ENCODE data around the gene FITM1. TPM values are rescaled to one million over a fixed set of nuclear protein-coding genes. Genes with fewer than 3 reads are reported as not detected.
A peak's percentile ranks its signal among the peaks of the same experiment; 100 is the strongest.

The FITM1 gene
- polyA plus RNA-seq, 1 donor from 2014 or later = 0.88 TPM

GRCh38 chr14:24145690-24146452, 15.4 kb downstream of the FITM1 start:
- Histone ChIP-seq H3K9me3 (ENCODE audit: low read length) (no peaks in the 10 kb centered on the region), H3K9me2 (ENCODE audit: insufficient read depth, low read length) (no peaks in the 10 kb centered on the region), H3K36me3 (ENCODE audit: insufficient read depth, low read length) (no peaks in the 10 kb centered on the region), H3F3A (ENCODE audit: insufficient read depth, low read length, poor library complexity, severe bottlenecking) (peaks cover 6% of the 10 kb centered on the region), H3K4me2 (ENCODE audit: low read length) (peak overlapping the region; percentile 76), H3K9ac (ENCODE audit: low read length) (peak overlapping the region; percentile 79), H3K27me3 (ENCODE audit: insufficient read depth, low read depth, low read length) (no peaks in the 10 kb centered on the region), H2AFZ (ENCODE audit: low read depth, low read length) (peak overlapping the region; percentile 95), H4K20me1 (ENCODE audit: insufficient read depth) (no peaks in the 10 kb centered on the region), H3K4me3 (ENCODE audit: low read length) (peak overlapping the region; percentile 97), H3K27ac (ENCODE audit: low read length) (peak overlapping the region; percentile 79), H3K79me2 (replicated peaks; ENCODE audit: insufficient read depth, low read length) (peaks cover 9% of the 10 kb centered on the region)
- TF ChIP-seq, protein P1, sequence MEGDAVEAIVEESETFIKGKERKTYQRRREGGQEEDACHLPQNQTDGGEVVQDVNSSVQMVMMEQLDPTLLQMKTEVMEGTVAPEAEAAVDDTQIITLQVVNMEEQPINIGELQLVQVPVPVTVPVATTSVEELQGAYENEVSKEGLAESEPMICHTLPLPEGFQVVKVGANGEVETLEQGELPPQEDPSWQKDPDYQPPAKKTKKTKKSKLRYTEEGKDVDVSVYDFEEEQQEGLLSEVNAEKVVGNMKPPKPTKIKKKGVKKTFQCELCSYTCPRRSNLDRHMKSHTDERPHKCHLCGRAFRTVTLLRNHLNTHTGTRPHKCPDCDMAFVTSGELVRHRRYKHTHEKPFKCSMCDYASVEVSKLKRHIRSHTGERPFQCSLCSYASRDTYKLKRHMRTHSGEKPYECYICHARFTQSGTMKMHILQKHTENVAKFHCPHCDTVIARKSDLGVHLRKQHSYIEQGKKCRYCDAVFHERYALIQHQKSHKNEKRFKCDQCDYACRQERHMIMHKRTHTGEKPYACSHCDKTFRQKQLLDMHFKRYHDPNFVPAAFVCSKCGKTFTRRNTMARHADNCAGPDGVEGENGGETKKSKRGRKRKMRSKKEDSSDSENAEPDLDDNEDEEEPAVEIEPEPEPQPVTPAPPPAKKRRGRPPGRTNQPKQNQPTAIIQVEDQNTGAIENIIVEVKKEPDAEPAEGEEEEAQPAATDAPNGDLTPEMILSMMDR (IDR thresholded peaks at IDR 0.05; ENCODE audit: poor library complexity, severe bottlenecking) = no peak
- TF ChIP-seq MXI1 (conservative IDR thresholded peaks at IDR 0.05; ENCODE audit: poor library complexity, severe bottlenecking) = no peak
- no peak for TF ChIP-seq SMC3 (conservative IDR thresholded peaks at IDR 0.05; ENCODE audit: poor library complexity)
- no peak for TF ChIP-seq RAD21 (conservative IDR thresholded peaks at IDR 0.05)
- TF ChIP-seq, protein P2, sequence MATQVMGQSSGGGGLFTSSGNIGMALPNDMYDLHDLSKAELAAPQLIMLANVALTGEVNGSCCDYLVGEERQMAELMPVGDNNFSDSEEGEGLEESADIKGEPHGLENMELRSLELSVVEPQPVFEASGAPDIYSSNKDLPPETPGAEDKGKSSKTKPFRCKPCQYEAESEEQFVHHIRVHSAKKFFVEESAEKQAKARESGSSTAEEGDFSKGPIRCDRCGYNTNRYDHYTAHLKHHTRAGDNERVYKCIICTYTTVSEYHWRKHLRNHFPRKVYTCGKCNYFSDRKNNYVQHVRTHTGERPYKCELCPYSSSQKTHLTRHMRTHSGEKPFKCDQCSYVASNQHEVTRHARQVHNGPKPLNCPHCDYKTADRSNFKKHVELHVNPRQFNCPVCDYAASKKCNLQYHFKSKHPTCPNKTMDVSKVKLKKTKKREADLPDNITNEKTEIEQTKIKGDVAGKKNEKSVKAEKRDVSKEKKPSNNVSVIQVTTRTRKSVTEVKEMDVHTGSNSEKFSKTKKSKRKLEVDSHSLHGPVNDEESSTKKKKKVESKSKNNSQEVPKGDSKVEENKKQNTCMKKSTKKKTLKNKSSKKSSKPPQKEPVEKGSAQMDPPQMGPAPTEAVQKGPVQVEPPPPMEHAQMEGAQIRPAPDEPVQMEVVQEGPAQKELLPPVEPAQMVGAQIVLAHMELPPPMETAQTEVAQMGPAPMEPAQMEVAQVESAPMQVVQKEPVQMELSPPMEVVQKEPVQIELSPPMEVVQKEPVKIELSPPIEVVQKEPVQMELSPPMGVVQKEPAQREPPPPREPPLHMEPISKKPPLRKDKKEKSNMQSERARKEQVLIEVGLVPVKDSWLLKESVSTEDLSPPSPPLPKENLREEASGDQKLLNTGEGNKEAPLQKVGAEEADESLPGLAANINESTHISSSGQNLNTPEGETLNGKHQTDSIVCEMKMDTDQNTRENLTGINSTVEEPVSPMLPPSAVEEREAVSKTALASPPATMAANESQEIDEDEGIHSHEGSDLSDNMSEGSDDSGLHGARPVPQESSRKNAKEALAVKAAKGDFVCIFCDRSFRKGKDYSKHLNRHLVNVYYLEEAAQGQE (IDR thresholded peaks at IDR 0.05; ENCODE audit: borderline replicate concordance) = no peak
- TF ChIP-seq EZH2 (IDR thresholded peaks at IDR 0.05; ENCODE audit: borderline replicate concordance, insufficient read depth, low read length, poor library complexity, severe bottlenecking) = no peak
- no peak for TF ChIP-seq TAF1 (IDR thresholded peaks at IDR 0.05; ENCODE audit: low read depth)
- no peak for TF ChIP-seq EP300 (conservative IDR thresholded peaks at IDR 0.05; ENCODE audit: poor library complexity, severe bottlenecking)
- TF ChIP-seq POLR2AphosphoS5 (IDR thresholded peaks at IDR 0.05) = no peak

- no peaks in the 10 kb centered on the region for H3K9me3 ChIP-seq (ENCODE audit: low read length)
- H4K20me1 ChIP-seq (ENCODE audit: insufficient read depth) = no peaks in the 10 kb centered on the region
- no peaks in the 10 kb centered on the region for H3K27me3 ChIP-seq (ENCODE audit: insufficient read depth, low read depth, low read length)
- TF ChIP-seq POLR2AphosphoS5 (IDR thresholded peaks at IDR 0.05) (no peak), EP300 (conservative IDR thresholded peaks at IDR 0.05; ENCODE audit: poor library complexity, severe bottlenecking) (no peak), EZH2 (IDR thresholded peaks at IDR 0.05; ENCODE audit: borderline replicate concordance, insufficient read depth, low read length, poor library complexity, severe bottlenecking) (no peak), TAF1 (IDR thresholded peaks at IDR 0.05; ENCODE audit: low read depth) (peak; percentile 32), RAD21 (conservative IDR thresholded peaks at IDR 0.05) (no peak), MXI1 (conservative IDR thresholded peaks at IDR 0.05; ENCODE audit: poor library complexity, severe bottlenecking) (peak; percentile 47)
- TF ChIP-seq, protein P1 (IDR thresholded peaks at IDR 0.05; ENCODE audit: poor library complexity, severe bottlenecking) = no peak
- TF ChIP-seq, protein P2 (IDR thresholded peaks at IDR 0.05; ENCODE audit: borderline replicate concordance) = no peak
- no peaks in the 10 kb centered on the region for H3K9me2 ChIP-seq (ENCODE audit: insufficient read depth, low read length)
- H3K4me3 ChIP-seq (ENCODE audit: low read length) = peak within 1 kb of the TSS; percentile 97
- H3K79me2 ChIP-seq (replicated peaks; ENCODE audit: insufficient read depth, low read length) = peaks cover 9% of the 10 kb centered on the region
- peak within 1 kb of the TSS; percentile 79 for H3K27ac ChIP-seq (ENCODE audit: low read length)
- H3K36me3 ChIP-seq (ENCODE audit: insufficient read depth, low read length) = no peaks in the 10 kb centered on the region
- H3K4me2 ChIP-seq (ENCODE audit: low read length) = peak within 1 kb of the TSS; percentile 84
- peaks cover 3% of the 10 kb centered on the region for H3F3A ChIP-seq (ENCODE audit: insufficient read depth, low read length, poor library complexity, severe bottlenecking)
- peak within 1 kb of the TSS; percentile 95 for H2AFZ ChIP-seq (ENCODE audit: low read depth, low read length)
- peak within 1 kb of the TSS; percentile 79 for H3K9ac ChIP-seq (ENCODE audit: low read length)
Observed at GRCh38 chr14:24146453-24146977, 16.1 kb downstream of the FITM1 start, which contains the start of gene PSME2. PSME2 (minus strand) TSS chr14:24146610; CDS start chr14:24146581, 29 bp downstream.

Data from neural cell (in vitro differentiated cells).